ENCODE data around the gene BMPR1B. TPM values are rescaled to one million over a fixed set of nuclear protein-coding genes. Genes with fewer than 3 reads are reported as not detected.
"Not testable (repeated sequence)": the region's sequence is repeated elsewhere in the genome, so short reads cannot be mapped to it uniquely, and the experiment has no call there.

Gene BMPR1B
- total and polyA plus RNA-seq, 2 of the 8 experiments (the other 6 are each of a cell fraction or from before 2014, with no cell fraction given): 0.14 to 1.1 TPM

- H4K8ac ChIP-seq (ENCODE audit: extremely low read depth, insufficient read depth, low read length); H2BK120ac ChIP-seq (replicated peaks; ENCODE audit: low read depth, low read length); H3K79me2 ChIP-seq (ENCODE audit: control insufficient read depth in 1 of 2, insufficient read depth in 2 of 2, low read length in 2 of 2); H3K4me3 ChIP-seq (ENCODE audit: extremely low read depth in 1 of 4, insufficient read depth in 2 of 4, low read depth in 3 of 4, low read length in 4 of 4); H4K20me1 ChIP-seq (replicated peaks in 1 of 2; ENCODE audit: control insufficient read depth in 1 of 2, insufficient read depth in 2 of 2, low read length in 2 of 2); H2BK15ac ChIP-seq (ENCODE audit: low read length); H3K56ac ChIP-seq (replicated peaks; ENCODE audit: insufficient read length, low read depth, low read length); H3K23ac ChIP-seq (ENCODE audit: insufficient read length); H2AFZ ChIP-seq (ENCODE audit: low read length); H3K4me1 ChIP-seq (replicated peaks in 1 of 4; ENCODE audit: control insufficient read depth in 3 of 4, insufficient read depth in 4 of 4, low read length in 3 of 4); H3K4me2 ChIP-seq (ENCODE audit: insufficient read depth in 1 of 2, low read depth in 2 of 2, low read length in 2 of 2); H3K27ac ChIP-seq (ENCODE audit: low read depth, low read length); H2BK20ac ChIP-seq (ENCODE audit: low read length); FAIRE-seq; H4K91ac ChIP-seq (replicated peaks; ENCODE audit: insufficient read length, low read length); H3K27me3 ChIP-seq (replicated peaks in 1 of 4; ENCODE audit: control insufficient read depth in 3 of 4, extremely low read depth in 1 of 4, insufficient read depth in 3 of 4, low read length in 3 of 4); POLR2A ChIA-PET (ENCODE audit: partially characterized antibody); H3K9ac ChIP-seq (replicated peaks in 1 of 4; ENCODE audit: extremely low read depth in 1 of 4, low read depth in 3 of 4, low read length in 3 of 4); H3K4ac ChIP-seq (replicated peaks; ENCODE audit: insufficient read length, low read depth, low read length); H2BK5ac ChIP-seq (ENCODE audit: low read depth, low read length); H3K9me3 ChIP-seq (ENCODE audit: insufficient read depth in 2 of 2, low read depth in 1 of 2, low read length in 1 of 2); H3K79me1 ChIP-seq (ENCODE audit: low read depth, low read length); H2AK5ac ChIP-seq (ENCODE audit: low read depth, low read length); H3K36me3 ChIP-seq (ENCODE audit: control insufficient read depth in 2 of 4, insufficient read depth in 4 of 4, low read length in 3 of 4); H4K5ac ChIP-seq (ENCODE audit: insufficient read length, low read depth, low read length); H2BK12ac ChIP-seq (ENCODE audit: low read depth, low read length); H3K14ac ChIP-seq (ENCODE audit: insufficient read length); H3K18ac ChIP-seq (ENCODE audit: extremely low read depth, low read length); DNase-seq (ENCODE audit: low read depth in 1 of 2, low spot score in 2 of 2); H3K23me2 ChIP-seq (ENCODE audit: low read depth, low read length): not testable (repeated sequence)
- CTCF ChIA-PET (ENCODE audit: partially characterized antibody): interaction anchor here (1.4 kb wide), 1 partner anchor 9 kb away, joined by 4 read pairs; no protein-coding TSS in a partner anchor
- 97% methylated on average over 5 of the region's 5 CpGs; no CpG with 5 or more reads in 1 of the 2 experiments for WGBS, 2 experiments (ENCODE audit: extremely low coverage in 1 of 2, insufficient coverage in 1 of 2, insufficient read length in 1 of 2, insufficient replicate concordance in 2 of 2, low coverage in 1 of 2, low lambda C conversion rate in 2 of 2, missing lambda C conversion rate in 1 of 2)
These were observed 74.6 kb downstream of the BMPR1B start for GRCh38 chr4:94832329-94832728.

Measured in H1 (cell line).